WTC11 (cell line): Measurements from ENCODE around the gene PIK3C3. TPM values are rescaled to one million over a fixed set of nuclear protein-coding genes. Genes with fewer than 3 reads are reported as not detected.

ENCODE experiments used
- ATAC-seq: fragments of 200-7000 bp; cut with Tn5 transposase; 2 replicates; pipeline ENCODE4 v1.10.0; 2021; ENCODE audit warnings: mild to moderate bottlenecking, moderate library complexity
- CTCF ChIA-PET: fragments of 300-600 bp; sonication (Branson Sonifier 250); formaldehyde crosslinking; loops from one replicate; lab custom pipeline; 2021; ENCODE audit warnings: antibody characterized with exemption; lab: Charles Lee
- POLR2A ChIA-PET: fragments of 350-600 bp; sonication (Branson Sonifier 250); formaldehyde crosslinking; loops from one replicate; lab custom pipeline; 2021; ENCODE audit warnings: antibody characterized with exemption; lab: Charles Lee
- DNase-seq: peaks from one replicate; pipeline ENCODE4 v3.0.0; 2021; ENCODE audit warnings: low spot score
- H3K27ac Mint-ChIP-seq: 2 replicates; pipeline ENCODE4 v1.8.0; 2021; ENCODE audit warnings: mixed read lengths
- H3K27me3 Mint-ChIP-seq: 2 replicates; pipeline ENCODE4 v1.8.0; 2021; ENCODE audit warnings: low read depth, mild to moderate bottlenecking, moderate library complexity, mixed read lengths
- H3K36me3 Mint-ChIP-seq: 2 replicates; pipeline ENCODE4 v1.8.0; 2021; ENCODE audit warnings: mixed read lengths
- H3K4me1 Mint-ChIP-seq: 2 replicates; pipeline ENCODE4 v1.8.0; 2022; ENCODE audit warnings: mixed read lengths
- H3K4me3 Mint-ChIP-seq: 2 replicates; pipeline ENCODE4 v1.8.0; 2021; ENCODE audit warnings: mild to moderate bottlenecking, moderate library complexity, mixed read lengths
- H3K9me3 Mint-ChIP-seq: 2 replicates; pipeline ENCODE4 v1.8.0; 2021; ENCODE audit warnings: mixed read lengths
- CBFB ChIP-seq: sonication (generic); formaldehyde crosslinking; IDR thresholded peaks from 2 replicates; pipeline ENCODE4 v1.8.1; 2022; ENCODE audit warnings: mild to moderate bottlenecking, low read depth, missing genetic modification reagents
- CREB1 ChIP-seq: sonication (generic); formaldehyde crosslinking; IDR thresholded peaks from 2 replicates; pipeline ENCODE4 v1.8.0; 2023; ENCODE audit warnings: mild to moderate bottlenecking, missing genetic modification reagents
- EMX1 ChIP-seq: fragments of 250-450 bp; sonication (Bioruptor Pico); IDR thresholded peaks from 2 replicates; pipeline ENCODE4 v1.8.0; 2021; ENCODE audit warnings: mild to moderate bottlenecking
- FOXJ3 ChIP-seq: sonication (generic); formaldehyde crosslinking; IDR thresholded peaks from 2 replicates; pipeline ENCODE4 v1.9.0; 2021; ENCODE audit warnings: missing genetic modification reagents, mild to moderate bottlenecking, borderline replicate concordance
- FOXP1 ChIP-seq: sonication (generic); formaldehyde crosslinking; IDR thresholded peaks from 2 replicates; pipeline ENCODE4 v1.8.0; 2022; ENCODE audit warnings: missing genetic modification reagents, mild to moderate bottlenecking, moderate library complexity, borderline replicate concordance
- GTF2I ChIP-seq: fragments of 250-450 bp; sonication (Bioruptor Pico); conservative IDR thresholded peaks from 2 replicates; pipeline ENCODE4 v1.4.0; 2021; ENCODE audit warnings: mild to moderate bottlenecking
- HMGA2 ChIP-seq: fragments of 250-450 bp; sonication (Bioruptor Pico); IDR thresholded peaks from 2 replicates; pipeline ENCODE4 v1.4.0; 2021; ENCODE audit warnings: mild to moderate bottlenecking, moderate library complexity
- IRF2 ChIP-seq: sonication (generic); formaldehyde crosslinking; IDR thresholded peaks from 2 replicates; pipeline ENCODE4 v1.8.0; 2022; ENCODE audit warnings: low read depth, missing genetic modification reagents, borderline replicate concordance
- MYBL2 ChIP-seq: sonication (generic); formaldehyde crosslinking; IDR thresholded peaks from 2 replicates; pipeline ENCODE4 v1.8.1; 2023; ENCODE audit warnings: mild to moderate bottlenecking, moderate library complexity, missing genetic modification reagents
- NFE2L1 ChIP-seq: sonication (generic); formaldehyde crosslinking; IDR thresholded peaks from 2 replicates; pipeline ENCODE4 v1.8.1; 2023; ENCODE audit warnings: missing genetic modification reagents
- PRRX2 ChIP-seq: fragments of 250-450 bp; sonication (Bioruptor Pico); IDR thresholded peaks from 2 replicates; pipeline ENCODE4 v1.8.0; 2021; ENCODE audit warnings: mild to moderate bottlenecking
- SMAD4 ChIP-seq: sonication (generic); formaldehyde crosslinking; IDR thresholded peaks from 2 replicates; pipeline ENCODE4 v1.8.0; 2022; ENCODE audit warnings: mild to moderate bottlenecking, missing genetic modification reagents
- ZBTB21 ChIP-seq: sonication (generic); formaldehyde crosslinking; IDR thresholded peaks from 2 replicates; pipeline ENCODE4 v1.8.1; 2023; ENCODE audit warnings: mild to moderate bottlenecking, missing genetic modification reagents, borderline replicate concordance
- ZNF121 ChIP-seq: sonication (generic); formaldehyde crosslinking; IDR thresholded peaks from 2 replicates; pipeline ENCODE4 v1.8.0; 2023; ENCODE audit warnings: missing genetic modification reagents
- ZNF232 ChIP-seq: sonication (generic); formaldehyde crosslinking; IDR thresholded peaks from 2 replicates; pipeline ENCODE4 v1.8.0; 2022; ENCODE audit warnings: mild to moderate bottlenecking, missing genetic modification reagents
- ZNF263 ChIP-seq: sonication (generic); formaldehyde crosslinking; IDR thresholded peaks from 2 replicates; pipeline ENCODE4 v1.8.1; 2022; ENCODE audit warnings: low read depth, mild to moderate bottlenecking, moderate library complexity, missing genetic modification reagents
- ZNF671 ChIP-seq: fragments of 250-450 bp; sonication (Bioruptor Pico); IDR thresholded peaks from 2 replicates; pipeline ENCODE4 v1.8.0; 2021; ENCODE audit warnings: mild to moderate bottlenecking
- total RNA-seq: library from RNA; stranded (reverse); gene quantifications from 3 replicates; pipeline ENCODE4 v1.2.3, GENCODE V29; 2021
- TF ChIP-seq, protein P1 (sequence below): fragments of 250-450 bp; sonication (Bioruptor Pico); IDR thresholded peaks from 2 replicates; pipeline ENCODE4 v1.9.0; 2021; ENCODE audit warnings: mild to moderate bottlenecking
- TF ChIP-seq, protein P2 (sequence below): sonication (generic); formaldehyde crosslinking; conservative IDR thresholded peaks from 2 replicates; pipeline ENCODE4 v1.8.1; 2022; ENCODE audit warnings: mild to moderate bottlenecking, missing genetic modification reagents
- TF ChIP-seq, protein P3 (sequence below): sonication (generic); formaldehyde crosslinking; IDR thresholded peaks from 2 replicates; pipeline ENCODE4 v1.8.1; 2022; ENCODE audit warnings: mild to moderate bottlenecking, missing genetic modification reagents, moderate library complexity, borderline replicate concordance
- TF ChIP-seq, protein P4 (sequence below): sonication (generic); formaldehyde crosslinking; conservative IDR thresholded peaks from 2 replicates; pipeline ENCODE4 v1.8.1; 2023; ENCODE audit warnings: mild to moderate bottlenecking, low read depth, missing genetic modification reagents, moderate library complexity
- TF ChIP-seq, protein P5 (sequence below): sonication (generic); formaldehyde crosslinking; IDR thresholded peaks from 2 replicates; pipeline ENCODE4 v1.8.0; 2023; ENCODE audit warnings: missing genetic modification reagents, mild to moderate bottlenecking, borderline replicate concordance
- TF ChIP-seq, protein P6 (sequence below): fragments of 250-450 bp; sonication (Bioruptor Pico); conservative IDR thresholded peaks from 2 replicates; pipeline ENCODE4 v1.9.0; 2021; ENCODE audit warnings: mild to moderate bottlenecking
- TF ChIP-seq, protein P7 (sequence below): sonication (generic); formaldehyde crosslinking; IDR thresholded peaks from 2 replicates; pipeline ENCODE4 v1.8.1; 2023; ENCODE audit warnings: mild to moderate bottlenecking, missing genetic modification reagents, moderate library complexity

PIK3C3 gene
- total RNA-seq, 1 experiment from 2014 or later: 40.4 TPM

DNA sequence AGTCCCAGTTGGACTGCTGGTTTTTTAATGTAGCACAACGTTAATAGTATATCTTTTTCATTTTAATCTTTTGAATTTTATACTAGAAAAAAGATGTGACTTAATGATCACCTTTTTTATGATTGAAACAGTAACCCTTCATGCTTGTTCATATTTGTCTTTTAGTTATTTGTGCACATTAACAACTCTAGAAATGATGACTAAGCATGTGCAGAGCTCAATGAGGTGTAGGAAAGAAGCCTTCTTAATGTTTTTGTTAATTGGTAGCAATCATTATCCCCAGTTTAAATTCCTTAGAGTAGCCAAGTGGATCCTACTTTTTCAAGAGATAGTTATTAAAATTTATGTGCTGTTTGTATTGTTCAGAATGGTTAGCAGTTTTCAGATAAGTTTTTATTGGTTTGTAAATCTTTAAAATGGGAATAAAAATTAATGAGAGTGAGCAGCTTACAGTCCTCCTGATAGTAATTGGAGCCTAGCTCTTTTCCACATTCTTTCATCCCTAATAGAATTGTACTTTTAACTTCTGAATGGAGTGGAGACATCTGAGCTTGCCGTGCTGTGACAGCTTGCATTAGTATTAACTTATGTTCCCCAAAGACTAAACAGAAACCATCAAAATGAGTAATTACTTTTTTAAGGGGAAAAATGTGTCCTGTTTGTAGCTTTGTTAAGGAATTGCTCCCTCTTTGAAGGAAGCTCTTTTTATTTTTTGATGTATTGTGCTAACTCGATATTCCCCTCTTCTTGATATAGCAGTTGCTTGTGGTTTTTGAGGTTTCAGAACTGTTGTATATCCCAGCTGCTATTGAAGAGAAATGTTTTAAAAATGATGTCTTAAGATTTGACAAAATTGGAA lies 17.3 kb downstream of the PIK3C3 start (continued):
- TF ChIP-seq, protein P1, sequence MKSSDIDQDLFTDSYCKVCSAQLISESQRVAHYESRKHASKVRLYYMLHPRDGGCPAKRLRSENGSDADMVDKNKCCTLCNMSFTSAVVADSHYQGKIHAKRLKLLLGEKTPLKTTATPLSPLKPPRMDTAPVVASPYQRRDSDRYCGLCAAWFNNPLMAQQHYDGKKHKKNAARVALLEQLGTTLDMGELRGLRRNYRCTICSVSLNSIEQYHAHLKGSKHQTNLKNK: no peak
- TF ChIP-seq CBFB (CRISPR knock-in tag) (no peak), MYBL2 (CRISPR knock-in tag) (no peak), GTF2I (CRISPR knock-in tag) (no peak), FOXP1 (CRISPR knock-in tag) (no peak)
- TF ChIP-seq, protein P2, sequence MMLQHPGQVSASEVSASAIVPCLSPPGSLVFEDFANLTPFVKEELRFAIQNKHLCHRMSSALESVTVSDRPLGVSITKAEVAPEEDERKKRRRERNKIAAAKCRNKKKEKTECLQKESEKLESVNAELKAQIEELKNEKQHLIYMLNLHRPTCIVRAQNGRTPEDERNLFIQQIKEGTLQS (CRISPR knock-in tag): no peak
- TF ChIP-seq, protein P3, sequence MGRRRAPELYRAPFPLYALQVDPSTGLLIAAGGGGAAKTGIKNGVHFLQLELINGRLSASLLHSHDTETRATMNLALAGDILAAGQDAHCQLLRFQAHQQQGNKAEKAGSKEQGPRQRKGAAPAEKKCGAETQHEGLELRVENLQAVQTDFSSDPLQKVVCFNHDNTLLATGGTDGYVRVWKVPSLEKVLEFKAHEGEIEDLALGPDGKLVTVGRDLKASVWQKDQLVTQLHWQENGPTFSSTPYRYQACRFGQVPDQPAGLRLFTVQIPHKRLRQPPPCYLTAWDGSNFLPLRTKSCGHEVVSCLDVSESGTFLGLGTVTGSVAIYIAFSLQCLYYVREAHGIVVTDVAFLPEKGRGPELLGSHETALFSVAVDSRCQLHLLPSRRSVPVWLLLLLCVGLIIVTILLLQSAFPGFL (CRISPR knock-in tag): no peak
- TF ChIP-seq, protein P4, sequence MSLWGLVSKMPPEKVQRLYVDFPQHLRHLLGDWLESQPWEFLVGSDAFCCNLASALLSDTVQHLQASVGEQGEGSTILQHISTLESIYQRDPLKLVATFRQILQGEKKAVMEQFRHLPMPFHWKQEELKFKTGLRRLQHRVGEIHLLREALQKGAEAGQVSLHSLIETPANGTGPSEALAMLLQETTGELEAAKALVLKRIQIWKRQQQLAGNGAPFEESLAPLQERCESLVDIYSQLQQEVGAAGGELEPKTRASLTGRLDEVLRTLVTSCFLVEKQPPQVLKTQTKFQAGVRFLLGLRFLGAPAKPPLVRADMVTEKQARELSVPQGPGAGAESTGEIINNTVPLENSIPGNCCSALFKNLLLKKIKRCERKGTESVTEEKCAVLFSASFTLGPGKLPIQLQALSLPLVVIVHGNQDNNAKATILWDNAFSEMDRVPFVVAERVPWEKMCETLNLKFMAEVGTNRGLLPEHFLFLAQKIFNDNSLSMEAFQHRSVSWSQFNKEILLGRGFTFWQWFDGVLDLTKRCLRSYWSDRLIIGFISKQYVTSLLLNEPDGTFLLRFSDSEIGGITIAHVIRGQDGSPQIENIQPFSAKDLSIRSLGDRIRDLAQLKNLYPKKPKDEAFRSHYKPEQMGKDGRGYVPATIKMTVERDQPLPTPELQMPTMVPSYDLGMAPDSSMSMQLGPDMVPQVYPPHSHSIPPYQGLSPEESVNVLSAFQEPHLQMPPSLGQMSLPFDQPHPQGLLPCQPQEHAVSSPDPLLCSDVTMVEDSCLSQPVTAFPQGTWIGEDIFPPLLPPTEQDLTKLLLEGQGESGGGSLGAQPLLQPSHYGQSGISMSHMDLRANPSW (CRISPR knock-in tag): no peak
- TF ChIP-seq, protein P5, sequence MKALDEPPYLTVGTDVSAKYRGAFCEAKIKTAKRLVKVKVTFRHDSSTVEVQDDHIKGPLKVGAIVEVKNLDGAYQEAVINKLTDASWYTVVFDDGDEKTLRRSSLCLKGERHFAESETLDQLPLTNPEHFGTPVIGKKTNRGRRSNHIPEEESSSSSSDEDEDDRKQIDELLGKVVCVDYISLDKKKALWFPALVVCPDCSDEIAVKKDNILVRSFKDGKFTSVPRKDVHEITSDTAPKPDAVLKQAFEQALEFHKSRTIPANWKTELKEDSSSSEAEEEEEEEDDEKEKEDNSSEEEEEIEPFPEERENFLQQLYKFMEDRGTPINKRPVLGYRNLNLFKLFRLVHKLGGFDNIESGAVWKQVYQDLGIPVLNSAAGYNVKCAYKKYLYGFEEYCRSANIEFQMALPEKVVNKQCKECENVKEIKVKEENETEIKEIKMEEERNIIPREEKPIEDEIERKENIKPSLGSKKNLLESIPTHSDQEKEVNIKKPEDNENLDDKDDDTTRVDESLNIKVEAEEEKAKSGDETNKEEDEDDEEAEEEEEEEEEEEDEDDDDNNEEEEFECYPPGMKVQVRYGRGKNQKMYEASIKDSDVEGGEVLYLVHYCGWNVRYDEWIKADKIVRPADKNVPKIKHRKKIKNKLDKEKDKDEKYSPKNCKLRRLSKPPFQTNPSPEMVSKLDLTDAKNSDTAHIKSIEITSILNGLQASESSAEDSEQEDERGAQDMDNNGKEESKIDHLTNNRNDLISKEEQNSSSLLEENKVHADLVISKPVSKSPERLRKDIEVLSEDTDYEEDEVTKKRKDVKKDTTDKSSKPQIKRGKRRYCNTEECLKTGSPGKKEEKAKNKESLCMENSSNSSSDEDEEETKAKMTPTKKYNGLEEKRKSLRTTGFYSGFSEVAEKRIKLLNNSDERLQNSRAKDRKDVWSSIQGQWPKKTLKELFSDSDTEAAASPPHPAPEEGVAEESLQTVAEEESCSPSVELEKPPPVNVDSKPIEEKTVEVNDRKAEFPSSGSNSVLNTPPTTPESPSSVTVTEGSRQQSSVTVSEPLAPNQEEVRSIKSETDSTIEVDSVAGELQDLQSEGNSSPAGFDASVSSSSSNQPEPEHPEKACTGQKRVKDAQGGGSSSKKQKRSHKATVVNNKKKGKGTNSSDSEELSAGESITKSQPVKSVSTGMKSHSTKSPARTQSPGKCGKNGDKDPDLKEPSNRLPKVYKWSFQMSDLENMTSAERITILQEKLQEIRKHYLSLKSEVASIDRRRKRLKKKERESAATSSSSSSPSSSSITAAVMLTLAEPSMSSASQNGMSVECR (CRISPR knock-in tag): no peak

DNA sequence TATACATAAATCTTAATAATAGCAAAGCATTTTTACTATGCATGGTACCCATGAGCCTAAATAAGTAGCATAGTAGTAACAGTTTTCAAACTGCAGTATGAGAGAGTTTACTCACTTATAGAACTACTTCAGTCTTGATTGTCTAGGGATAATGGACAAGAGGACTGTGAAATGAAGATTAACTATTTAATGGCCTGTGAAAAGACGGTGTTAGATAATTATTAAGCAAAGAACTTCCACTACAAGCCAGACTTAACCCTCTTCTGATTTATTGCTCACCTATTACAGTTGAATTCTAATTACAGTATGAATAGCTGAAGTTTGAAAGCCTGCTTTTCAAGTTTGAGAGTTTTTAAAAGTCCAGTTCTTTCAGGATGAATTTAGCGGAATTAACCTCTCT lies 18.9 kb downstream of the PIK3C3 start:
- no peak for ATAC-seq
- ChIA-PET POLR2A (no interaction called here), CTCF (no interaction called here)
- Mint-ChIP-seq H3K27ac (no peak overlapping the region), H3K4me1 (no peaks in the 10 kb centered on the region), H3K27me3 (no peaks in the 10 kb centered on the region), H3K4me3 (no peak overlapping the region), H3K36me3 (peaks cover 3% of the 10 kb centered on the region; the same call in 1 of the 2 replicates), H3K9me3 (no peaks in the 10 kb centered on the region)
- TF ChIP-seq ZNF671 (CRISPR knock-in tag): no peak
- no peak for TF ChIP-seq FOXJ3
- TF ChIP-seq PRRX2 (CRISPR knock-in tag): no peak
- TF ChIP-seq ZNF263: no peak
- TF ChIP-seq ZNF232 (CRISPR knock-in tag): no peak
- TF ChIP-seq ZNF121 (CRISPR knock-in tag): no peak
- TF ChIP-seq CREB1 (CRISPR knock-in tag): no peak
- TF ChIP-seq NFE2L1 (CRISPR knock-in tag): no peak
- no peak for TF ChIP-seq IRF2 (CRISPR knock-in tag)
- TF ChIP-seq, protein P6, sequence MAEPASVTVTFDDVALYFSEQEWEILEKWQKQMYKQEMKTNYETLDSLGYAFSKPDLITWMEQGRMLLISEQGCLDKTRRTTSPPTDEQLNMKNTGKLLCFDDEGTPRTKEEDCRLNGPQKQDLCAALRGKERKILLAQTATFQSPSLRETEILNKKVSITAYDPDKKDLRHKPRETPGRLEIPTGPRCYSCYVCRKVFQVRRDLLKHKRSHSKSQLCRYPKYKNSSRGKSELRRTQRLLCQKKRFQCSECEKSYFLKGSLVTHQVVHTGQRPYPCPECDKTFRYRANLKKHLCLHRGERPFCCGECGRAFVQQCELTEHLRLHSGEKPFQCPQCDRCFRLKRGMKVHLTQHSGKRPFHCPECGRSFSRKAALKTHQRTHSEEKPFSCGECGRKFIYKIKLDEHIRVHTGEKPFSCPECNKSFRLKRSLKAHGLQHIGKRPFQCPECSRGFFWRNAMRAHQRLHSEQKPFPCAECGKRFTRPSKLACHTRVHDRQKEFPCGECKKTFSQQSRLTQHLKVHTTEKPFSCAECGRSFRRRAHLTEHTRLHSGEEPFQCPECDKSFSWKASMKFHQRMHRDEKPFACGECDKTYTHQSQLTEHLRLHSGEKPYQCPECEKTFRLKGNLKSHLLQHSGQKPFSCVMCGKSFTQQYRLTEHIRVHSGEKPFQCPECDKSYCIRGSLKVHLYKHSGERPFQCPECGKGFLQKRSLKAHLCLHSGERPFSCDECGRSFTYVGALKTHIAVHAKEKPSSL: no peak
- TF ChIP-seq SMAD4 (CRISPR knock-in tag): no peak
- no peak for TF ChIP-seq MYBL2 (CRISPR knock-in tag)
- TF ChIP-seq EMX1 (CRISPR knock-in tag): no peak
- TF ChIP-seq ZBTB21 (CRISPR knock-in tag): no peak
- TF ChIP-seq HMGA2 (CRISPR knock-in tag): no peak
- TF ChIP-seq, protein P7, sequence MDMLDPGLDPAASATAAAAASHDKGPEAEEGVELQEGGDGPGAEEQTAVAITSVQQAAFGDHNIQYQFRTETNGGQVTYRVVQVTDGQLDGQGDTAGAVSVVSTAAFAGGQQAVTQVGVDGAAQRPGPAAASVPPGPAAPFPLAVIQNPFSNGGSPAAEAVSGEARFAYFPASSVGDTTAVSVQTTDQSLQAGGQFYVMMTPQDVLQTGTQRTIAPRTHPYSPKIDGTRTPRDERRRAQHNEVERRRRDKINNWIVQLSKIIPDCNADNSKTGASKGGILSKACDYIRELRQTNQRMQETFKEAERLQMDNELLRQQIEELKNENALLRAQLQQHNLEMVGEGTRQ (CRISPR knock-in tag): no peak
- no peak for DNase-seq
